ENCODE measurements around the gene AMZ1.

GRCh38 chr7:2688409-2689342, 674 bp downstream of the AMZ1 start:
- TF ChIP-seq CTCF (IDR thresholded peaks at IDR 0.05; ENCODE audit: poor library complexity): no peak
- peak; percentile 73 for TF ChIP-seq EZH2 (IDR thresholded peaks at IDR 0.05; ENCODE audit: borderline replicate concordance)

All from hepatocyte (in vitro differentiated cells).